ENCODE data around the gene ANKRD9. TPM values are rescaled to one million over a fixed set of nuclear protein-coding genes. Genes with fewer than 3 reads are reported as not detected.

Gene ANKRD9
- total and polyA plus RNA-seq, 9 donors, result 2.2 to 48.1 (median 15.0) TPM

GRCh38 chr14:102500158-102500662 is 9.4 kb downstream of the ANKRD9 start:
- WGBS, 3 donors, result 70 to 85% (median 82%) methylated on average over 14 of the region's 14 CpGs
- no peak overlapping the region for H3K27ac ChIP-seq
- TF ChIP-seq EP300 (IDR thresholded peaks at IDR 0.05) (no peak), POLR2A (IDR thresholded peaks at IDR 0.05) (no peak)
- TF ChIP-seq, protein P1, sequence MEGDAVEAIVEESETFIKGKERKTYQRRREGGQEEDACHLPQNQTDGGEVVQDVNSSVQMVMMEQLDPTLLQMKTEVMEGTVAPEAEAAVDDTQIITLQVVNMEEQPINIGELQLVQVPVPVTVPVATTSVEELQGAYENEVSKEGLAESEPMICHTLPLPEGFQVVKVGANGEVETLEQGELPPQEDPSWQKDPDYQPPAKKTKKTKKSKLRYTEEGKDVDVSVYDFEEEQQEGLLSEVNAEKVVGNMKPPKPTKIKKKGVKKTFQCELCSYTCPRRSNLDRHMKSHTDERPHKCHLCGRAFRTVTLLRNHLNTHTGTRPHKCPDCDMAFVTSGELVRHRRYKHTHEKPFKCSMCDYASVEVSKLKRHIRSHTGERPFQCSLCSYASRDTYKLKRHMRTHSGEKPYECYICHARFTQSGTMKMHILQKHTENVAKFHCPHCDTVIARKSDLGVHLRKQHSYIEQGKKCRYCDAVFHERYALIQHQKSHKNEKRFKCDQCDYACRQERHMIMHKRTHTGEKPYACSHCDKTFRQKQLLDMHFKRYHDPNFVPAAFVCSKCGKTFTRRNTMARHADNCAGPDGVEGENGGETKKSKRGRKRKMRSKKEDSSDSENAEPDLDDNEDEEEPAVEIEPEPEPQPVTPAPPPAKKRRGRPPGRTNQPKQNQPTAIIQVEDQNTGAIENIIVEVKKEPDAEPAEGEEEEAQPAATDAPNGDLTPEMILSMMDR (IDR thresholded peaks at IDR 0.05), result no peak
- no peaks in the 10 kb centered on the region for H3K27me3 ChIP-seq
- no peaks in the 10 kb centered on the region for H3K9me3 ChIP-seq
- H3K4me1 ChIP-seq (ENCODE audit: insufficient read depth), result peaks cover 3% of the 10 kb centered on the region
- intact Hi-C loops (cut with DNase I), result no loop called here
- no peak overlapping the region for H3K4me3 ChIP-seq
- H3K36me3 ChIP-seq, result no peaks in the 10 kb centered on the region
- no peak for DNase-seq

- no peak overlapping the region for H3K27ac ChIP-seq
- H3K27me3 ChIP-seq, result no peaks in the 10 kb centered on the region
- TF ChIP-seq, protein P1 (IDR thresholded peaks at IDR 0.05), result no peak
- TF ChIP-seq POLR2A (IDR thresholded peaks at IDR 0.05), result no peak
- intact Hi-C loops (cut with DNase I), result no loop called here
- no peak for DNase-seq
- no peak overlapping the region for H3K4me3 ChIP-seq
- WGBS, 3 donors, result 84 to 94% (median 90%) methylated on average over 20 to 23 of the region's 23 CpGs
- H3K9me3 ChIP-seq, result no peaks in the 10 kb centered on the region
- peaks cover 3% of the 10 kb centered on the region for H3K4me1 ChIP-seq (ENCODE audit: insufficient read depth)
- no peaks in the 10 kb centered on the region for H3K36me3 ChIP-seq
Measured at GRCh38 chr14:102499401-102500157, 10.0 kb downstream of the ANKRD9 start.

GRCh38 chr14:102498678-102499265 is 10.8 kb downstream of the ANKRD9 start:
- Histone ChIP-seq H3K4me1 (ENCODE audit: insufficient read depth) (peaks cover 3% of the 10 kb centered on the region), H3K9me3 (no peaks in the 10 kb centered on the region), H3K27me3 (no peaks in the 10 kb centered on the region), H3K36me3 (no peaks in the 10 kb centered on the region), H3K4me3 (no peak overlapping the region), H3K27ac (no peak overlapping the region)
- TF ChIP-seq, protein P1 (IDR thresholded peaks at IDR 0.05), result no peak
- TF ChIP-seq POLR2A (IDR thresholded peaks at IDR 0.05), result no peak
- TF ChIP-seq EP300 (IDR thresholded peaks at IDR 0.05), result no peak
- WGBS, 3 donors, result 86 to 92% (median 91%) methylated on average over 21 of the region's 21 CpGs
- intact Hi-C loops (cut with DNase I), result no loop called here
- DNase-seq, result no peak

- no peaks in the 10 kb centered on the region for H3K27me3 ChIP-seq
- DNase-seq, result no peak
- intact Hi-C loops (cut with DNase I), result no loop called here
- no peaks in the 10 kb centered on the region for H3K9me3 ChIP-seq
- no peaks in the 10 kb centered on the region for H3K36me3 ChIP-seq
- WGBS, 3 donors, result 77 to 82% (median 81%) methylated on average over 28 to 30 of the region's 30 CpGs
- TF ChIP-seq EP300 (IDR thresholded peaks at IDR 0.05) (no peak), POLR2A (IDR thresholded peaks at IDR 0.05) (no peak)
- TF ChIP-seq, protein P1 (IDR thresholded peaks at IDR 0.05), result no peak
- H3K27ac ChIP-seq, result no peak overlapping the region
- no peak overlapping the region for H3K4me3 ChIP-seq
- H3K4me1 ChIP-seq (ENCODE audit: insufficient read depth), result peaks cover 5% of the 10 kb centered on the region
Measured at GRCh38 chr14:102497998-102498677, 11.4 kb downstream of the ANKRD9 start.

Measured in ovary (tissue), 9 donors.